Measurements from ENCODE around the gene SMNDC1. TPM values are rescaled to one million over a fixed set of nuclear protein-coding genes. Genes with fewer than 3 reads are reported as not detected.
A peak's percentile ranks its signal among the peaks of the same experiment; 100 is the strongest.

Gene SMNDC1
- total and polyA plus RNA-seq, 10 of the 15 experiments (the other 5 are each of a cell fraction or from before 2014, with no cell fraction given): 4.6 to 37.2 (median 18.1) TPM

- TF ChIP-seq BCLAF1 (IDR thresholded peaks at IDR 0.05) (no peak), SIX5 (IDR thresholded peaks at IDR 0.05; ENCODE audit: low read depth, low read length, severe bottlenecking) (no peak)
These were observed 7.5 kb upstream of the SMNDC1 start (continued) for GRCh38 chr10:110312206-110312605.

GRCh38 chr10:110311357-110311949 lies 6.7 kb upstream of the SMNDC1 start:
- CTCF ChIA-PET: interaction anchor here (1.0 to 7.0 kb wide), 13 partner anchors 10 to 289 kb away, joined by 3 to 191 read pairs (median 7); no protein-coding TSS in a partner anchor
- H3K4me2 ChIP-seq (ENCODE audit: control insufficient read depth, insufficient read depth): no peak overlapping the region
- TF ChIP-seq NRF1 (conservative IDR thresholded peaks at IDR 0.05; ENCODE audit: low read depth, low read length) (no peak), RB1 (IDR thresholded peaks at IDR 0.05; ENCODE audit: borderline replicate concordance) (no peak), MLLT1 (IDR thresholded peaks at IDR 0.05) (0 out of 2 replicates have a peak, but pooled peaks have one; percentile 46), CBX3 (IDR thresholded peaks at IDR 0.05; ENCODE audit: borderline replicate concordance, low read depth) (no peak), ZSCAN29 (IDR thresholded peaks at IDR 0.05) (no peak), USF2 (IDR thresholded peaks at IDR 0.05; ENCODE audit: borderline replicate concordance, low read depth, low read length) (no peak), ZBTB4 (CRISPR knock-in tag; IDR thresholded peaks at IDR 0.05) (no peak), ATF2 (IDR thresholded peaks at IDR 0.05; ENCODE audit: low read length) (no peak)

More at GRCh38 chr10:110311357-110311949, 6.7 kb upstream of the SMNDC1 start:
- WGBS (ENCODE audit: insufficient coverage, insufficient replicate concordance, low lambda C conversion rate, missing lambda C conversion rate): 0% methylated on average over 2 of the region's 3 CpGs
- Histone ChIP-seq H3K36me3 (ENCODE audit: control insufficient read depth in 2 of 2, insufficient read depth in 2 of 2, low read length in 1 of 2) (no peaks in the 10 kb centered on the region), H3K4me1 (ENCODE audit: control insufficient read depth, insufficient read depth, low read length) (0 out of 2 replicates have a peak, but pooled peaks cover 2% of the 10 kb centered on the region), H3K9me3 (replicated peaks; ENCODE audit: control insufficient read depth, insufficient read depth, low read length) (no peaks in the 10 kb centered on the region), H2AFZ (ENCODE audit: control insufficient read depth, low read depth, low read length) (peak overlapping the region; percentile 20; the same call in 1 of the 2 replicates), H3K79me2 (ENCODE audit: control insufficient read depth, insufficient read depth, low read length) (no peaks in the 10 kb centered on the region), H3K4me3 (no peak overlapping the region), H3K27me3 (replicated peaks in 1 of 2; ENCODE audit: control insufficient read depth in 2 of 2, insufficient read depth in 2 of 2, low read length in 1 of 2) (no peaks in the 10 kb centered on the region), H3K27ac (ENCODE audit: control insufficient read depth, insufficient read depth) (no peak overlapping the region), H3K9ac (ENCODE audit: control insufficient read depth, insufficient read depth, low read length) (no peak overlapping the region), H4K20me1 (ENCODE audit: control insufficient read depth, insufficient read depth) (no peaks in the 10 kb centered on the region)
- SMC1A ChIA-PET (ENCODE audit: uncharacterized antibody, unreplicated experiment): interaction anchor here (0.8 to 4.0 kb wide), 25 partner anchors 9 to 299 kb away, joined by 3 to 61 read pairs (median 7); no protein-coding TSS in a partner anchor
- POLR2A ChIA-PET: interaction anchor here (0.8 to 1.2 kb wide), 4 partner anchors 44 to 285 kb away, joined by 3 to 5 read pairs (median 3); no protein-coding TSS in a partner anchor
- in situ Hi-C loops (cut with MboI) (loop anchor here (5.0 to 25.0 kb wide), 3 partner anchors 236 to 1826 kb away; no protein-coding TSS in a partner anchor), intact Hi-C loops (cut with micrococcal nuclease; ENCODE audit: unreplicated experiment) (loop anchor here (1.0 to 2.0 kb wide), 6 partner anchors 43 to 289 kb away; no protein-coding TSS in a partner anchor)
- no peak for FAIRE-seq
- DNase-seq (ENCODE audit: low read depth, low spot score): peak; percentile 47
- RAD21 ChIA-PET (ENCODE audit: unreplicated experiment): interaction anchor here (0.6 to 6.9 kb wide), 16 partner anchors 10 to 361 kb away, joined by 3 to 151 read pairs (median 5); no protein-coding TSS in a partner anchor
- peak; percentile 83 for ATAC-seq
- BruUV-seq (replicated peaks): no TSS peak
